ENCODE data around the gene PROC. TPM values are rescaled to one million over a fixed set of nuclear protein-coding genes. Genes with fewer than 3 reads are reported as not detected.

Gene PROC
- total RNA-seq, 1 donor from 2014 or later, result not detected

GRCh38 chr2:127462461-127462860 lies 44.2 kb downstream of the PROC start:
- H3K4me1 ChIP-seq, result no peaks in the 10 kb centered on the region
- H3K9me3 ChIP-seq, result no peaks in the 10 kb centered on the region
- DNase-seq (ENCODE audit: extremely low spot score in 2 of 2), result no peak
- H3K27ac ChIP-seq, result no peak overlapping the region
- intact Hi-C loops (cut with DNase I), result no loop called here
- H3K36me3 ChIP-seq, result no peaks in the 10 kb centered on the region
- H3K4me3 ChIP-seq, result no peak overlapping the region
- TF ChIP-seq CTCF (IDR thresholded peaks at IDR 0.05) (no peak), POLR2A (IDR thresholded peaks at IDR 0.05) (no peak), POLR2AphosphoS5 (IDR thresholded peaks at IDR 0.05; ENCODE audit: insufficient read depth in 1 of 2, low read depth in 1 of 2) (no peak)
- H3K27me3 ChIP-seq, result no peaks in the 10 kb centered on the region

- Histone ChIP-seq H3K36me3 (no peaks in the 10 kb centered on the region), H3K4me3 (no peak overlapping the region), H3K9me3 (no peaks in the 10 kb centered on the region), H3K4me1 (no peaks in the 10 kb centered on the region), H3K27ac (no peak overlapping the region), H3K27me3 (no peaks in the 10 kb centered on the region)
- intact Hi-C loops (cut with DNase I), result no loop called here
- DNase-seq (ENCODE audit: extremely low spot score in 2 of 2), result no peak
- TF ChIP-seq CTCF (IDR thresholded peaks at IDR 0.05), result no peak
- no peak for TF ChIP-seq POLR2AphosphoS5 (IDR thresholded peaks at IDR 0.05; ENCODE audit: insufficient read depth in 1 of 2, low read depth in 1 of 2)
Measured at GRCh38 chr2:127463155-127463991, 45.1 kb downstream of the PROC start.

GRCh38 chr2:127464470-127465257 lies 46.4 kb downstream of the PROC start:
- H3K36me3 ChIP-seq, result peaks cover 0 to 7% of the 10 kb centered on the region in 2 donors
- TF ChIP-seq CTCF (IDR thresholded peaks at IDR 0.05), result no peak
- TF ChIP-seq POLR2A (IDR thresholded peaks at IDR 0.05), result no peak
- TF ChIP-seq POLR2AphosphoS5 (IDR thresholded peaks at IDR 0.05; ENCODE audit: insufficient read depth in 1 of 2, low read depth in 1 of 2), result no peak
- no peak for DNase-seq (ENCODE audit: extremely low spot score in 2 of 2)
- no peak overlapping the region for H3K4me3 ChIP-seq
- H3K4me1 ChIP-seq, result no peaks in the 10 kb centered on the region
- no peaks in the 10 kb centered on the region for H3K27me3 ChIP-seq
- H3K27ac ChIP-seq, result no peak overlapping the region
- H3K9me3 ChIP-seq, result no peaks in the 10 kb centered on the region
- intact Hi-C loops (cut with DNase I), result no loop called here

DNA sequence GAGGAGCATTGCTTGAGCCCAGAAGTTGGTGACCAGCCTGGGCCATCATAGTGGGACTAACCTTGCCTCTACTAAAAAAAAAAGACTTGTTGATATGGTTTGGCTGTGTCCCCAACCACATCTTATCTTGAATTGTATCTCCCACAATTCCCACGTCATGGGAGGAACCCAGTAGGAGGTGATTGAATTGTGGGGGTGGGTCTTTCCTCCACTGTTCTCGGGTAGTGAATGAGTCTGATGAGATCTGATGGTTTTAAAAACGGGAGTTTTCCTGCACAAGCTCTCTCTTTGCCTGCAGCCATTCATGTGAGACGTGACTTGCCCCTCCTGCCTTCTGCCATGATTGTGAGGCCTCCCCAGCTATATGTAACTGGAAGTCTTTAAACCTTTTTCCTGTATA lies 47.0 kb downstream of the PROC start:
- Histone ChIP-seq H3K27ac (no peak overlapping the region), H3K36me3 (peaks cover 0 to 12% of the 10 kb centered on the region in 2 donors), H3K4me3 (no peak overlapping the region), H3K4me1 (no peaks in the 10 kb centered on the region), H3K9me3 (no peaks in the 10 kb centered on the region), H3K27me3 (no peaks in the 10 kb centered on the region)
- no peak for DNase-seq (ENCODE audit: extremely low spot score in 2 of 2)
- TF ChIP-seq CTCF (IDR thresholded peaks at IDR 0.05), result no peak
- TF ChIP-seq POLR2AphosphoS5 (IDR thresholded peaks at IDR 0.05; ENCODE audit: insufficient read depth in 1 of 2, low read depth in 1 of 2), result no peak
- no peak for TF ChIP-seq POLR2A (IDR thresholded peaks at IDR 0.05)
- intact Hi-C loops (cut with DNase I), result no loop called here

All from vagina (tissue), 2 donors.